HCT116 (cell line): ENCODE data around the gene DDX39A. TPM values are rescaled to one million over a fixed set of nuclear protein-coding genes. Genes with fewer than 3 reads are reported as not detected.
"Not testable (repeated sequence)": the region's sequence is repeated elsewhere in the genome, so short reads cannot be mapped to it uniquely, and the experiment has no call there.

Source experiments
- ATAC-seq: fragments of 200-7000 bp; cut with Tn5 transposase; 2 replicates; pipeline ENCODE4 v1.9.1; 2020; ENCODE audit warnings: mild to moderate bottlenecking, moderate library complexity
- BruUV-seq: library from RNA; stranded (reverse); fragments of 400-500 nt; replicated peaks from 2 replicates; lab custom pipeline; 2021; lab: Mats Ljungman, UMichigan
- CTCF ChIA-PET: fragments of 300-600 bp; sonication (Branson Sonifier 250); formaldehyde crosslinking; loops from one replicate; lab custom pipeline; 2021; ENCODE audit warnings: antibody characterized with exemption; lab: Charles Lee
- POLR2A ChIA-PET: fragments of 300-600, 350-600 bp; sonication (Branson Sonifier 250); formaldehyde crosslinking; loops from one replicate; lab custom pipeline; 2021; ENCODE audit warnings: antibody characterized with exemption; lab: Charles Lee
- RAD21 ChIA-PET, 2 experiments: fragments of 300-600 bp; sonication (Branson Sonifier 250); formaldehyde crosslinking; loops; one replicate each; lab custom pipeline; 2023; ENCODE audit warnings: low total read pairs in 2 of 2; ENCODE audit not compliant: uncharacterized antibody in 2 of 2, unreplicated experiment in 2 of 2, low non-redundant PET in 1 of 2; lab: Charles Lee
- DNase-seq: peaks from one replicate; pipeline ENCODE4 v3.0.0-alpha.2; 2010; ENCODE audit warnings: low read depth, low spot score
- H2AFZ ChIP-seq: fragments of 200-600 bp; shearing (Covaris generic), sonication (generic); 2 replicates; pipeline ENCODE4 v1.6.1; 2017; ENCODE audit warnings: low read depth, mixed run types, mixed read lengths, antibody characterized with exemption, low read length; ENCODE audit not compliant: poor library complexity, severe bottlenecking
- H3K27ac ChIP-seq: 2 replicates; pipeline ENCODE4 v1.5.1; 2012; ENCODE audit warnings: low read depth, low read length
- H3K27me3 ChIP-seq: fragments of 200-600 bp; sonication (generic); 2 replicates; pipeline ENCODE4 v1.6.1; 2016; ENCODE audit warnings: mixed run types, low read length, mixed read lengths; ENCODE audit not compliant: insufficient read depth
- H3K36me3 ChIP-seq, 2 experiments: fragments of 200-500 bp in 1 of 2; fragments of 200-600 bp in 1 of 2; sonication (Bioruptor generic) in 1 of 2; sonication (generic) in 1 of 2; 2 replicates each; pipeline versions ENCODE4 v1.5.1 to v1.6.1; 2014 to 2016; ENCODE audit warnings: low read length in 2 of 2, inconsistent platforms in 1 of 2, mixed read lengths in 1 of 2, mixed run types in 1 of 2; ENCODE audit not compliant: insufficient read depth in 2 of 2, control insufficient read depth in 1 of 2
- H3K4me1 ChIP-seq, 2 experiments: fragments of 200-600 bp in 1 of 2; sonication (generic) in 1 of 2; 2 replicates each; pipeline versions ENCODE4 v1.5.1 to v1.6.1; 2012 to 2017; ENCODE audit warnings: low read length in 2 of 2, inconsistent platforms in 1 of 2, mild to moderate bottlenecking in 1 of 2, mixed read lengths in 1 of 2, mixed run types in 1 of 2, moderate library complexity in 1 of 2; ENCODE audit not compliant: insufficient read depth in 2 of 2, control insufficient read depth in 1 of 2
- H3K4me2 ChIP-seq: fragments of 200-600 bp; sonication (generic); 2 replicates; pipeline ENCODE4 v1.6.1; 2017; ENCODE audit warnings: mixed run types, low read length, mixed read lengths
- H3K4me3 ChIP-seq, 2 experiments: fragments of 200-600 bp in 1 of 2; sonication (generic) in 1 of 2; replicated peaks in 1 of 2; 2 replicates each; pipeline ENCODE4 v1.5.1; 2011 to 2016; ENCODE audit warnings: low read length in 2 of 2, control low read depth in 1 of 2, low read depth in 1 of 2, mild to moderate bottlenecking in 1 of 2, mixed read lengths in 1 of 2, mixed run types in 1 of 2
- H3K79me2 ChIP-seq: fragments of 200-600 bp; sonication (generic); 2 replicates; pipeline ENCODE4 v1.6.1; 2017; ENCODE audit warnings: mild to moderate bottlenecking, mixed run types, low read length, moderate library complexity, mixed read lengths; ENCODE audit not compliant: insufficient read depth
- H3K9ac ChIP-seq: fragments of 200-600 bp; sonication (generic); 2 replicates; pipeline ENCODE4 v1.6.1; 2016; ENCODE audit warnings: low read length, mixed read lengths
- H3K9me2 ChIP-seq: fragments of 200-600 bp; sonication (generic), shearing (Covaris generic); 2 replicates; pipeline ENCODE4 v1.6.1; 2017; ENCODE audit warnings: mixed run types, mild to moderate bottlenecking, moderate library complexity; ENCODE audit not compliant: insufficient read depth
- H3K9me3 ChIP-seq, 2 experiments: fragments of 200-500 bp in 1 of 2; fragments of 200-600 bp in 1 of 2; sonication (Bioruptor generic) in 1 of 2; sonication (generic) in 1 of 2; 2 replicates each; pipeline ENCODE4 v1.6.1; 2014 to 2017; ENCODE audit warnings: low read length in 2 of 2, mixed read lengths in 2 of 2, inconsistent platforms in 1 of 2, low read depth in 1 of 2, mild to moderate bottlenecking in 1 of 2, mixed run types in 1 of 2, moderate library complexity in 1 of 2; ENCODE audit not compliant: control insufficient read depth in 1 of 2, insufficient read depth in 1 of 2
- H4K20me1 ChIP-seq: fragments of 200-600 bp; sonication (generic), shearing (Covaris generic); 2 replicates; pipeline ENCODE4 v1.6.1; 2017; ENCODE audit warnings: mixed run types, mild to moderate bottlenecking, moderate library complexity; ENCODE audit not compliant: insufficient read depth
- ATF3 ChIP-seq: IDR thresholded peaks from 2 replicates; pipeline ENCODE4 v1.6.1; 2012
- CEBPB ChIP-seq: IDR thresholded peaks from 2 replicates; pipeline ENCODE4 v1.6.1; 2012; ENCODE audit warnings: low read depth
- CTCF ChIP-seq, 3 experiments: fragments of 200-600 bp in 1 of 3; sonication (generic) in 1 of 3; IDR thresholded peaks in 2 of 3; conservative IDR thresholded peaks in 1 of 3; 2 replicates each; pipeline ENCODE4 v1.5.1; 2012 to 2017; ENCODE audit warnings: low read depth in 2 of 3, low read length in 2 of 3, antibody characterized with exemption in 1 of 3, borderline replicate concordance in 1 of 3, control low read depth in 1 of 3, mild to moderate bottlenecking in 1 of 3, mixed read lengths in 1 of 3, mixed run types in 1 of 3, moderate library complexity in 1 of 3; ENCODE audit not compliant: insufficient read depth in 1 of 3
- ELF1 ChIP-seq: IDR thresholded peaks from 2 replicates; pipeline ENCODE4 v1.6.1; 2012; ENCODE audit warnings: low read depth, borderline replicate concordance
- POLR2AphosphoS5 ChIP-seq: IDR thresholded peaks from 2 replicates; pipeline ENCODE4 v1.6.1; 2011; ENCODE audit warnings: mild to moderate bottlenecking, low read depth, low read length, moderate library complexity
- SP1 ChIP-seq: IDR thresholded peaks from 2 replicates; pipeline ENCODE4 v1.6.1; 2012; ENCODE audit warnings: low read depth
- intact Hi-C: fragments of 100-400 bp; cut with micrococcal nuclease; formaldehyde crosslinking; loops from 2 replicates; pipeline ENCODE4 v1.10.0; 2022
- total RNA-seq: library from RNA; stranded (reverse); gene quantifications from one replicate; pipeline ENCODE4 v1.2.1, GENCODE V29; 2021; ENCODE audit not compliant: unreplicated experiment

Gene DDX39A
- total RNA-seq, 1 experiment from 2014 or later: 152 TPM

- no peaks in the 10 kb centered on the region for H3K4me1 ChIP-seq
- no peak overlapping the region for H3K4me2 ChIP-seq
- no peak overlapping the region for H3K9ac ChIP-seq
- no peaks in the 10 kb centered on the region for H3K9me2 ChIP-seq
- no peaks in the 10 kb centered on the region for H3K79me2 ChIP-seq
- RAD21 ChIA-PET: no interaction called here
- TF ChIP-seq ELF1 (no peak), CEBPB (no peak), ATF3 (no peak), SP1 (no peak), POLR2AphosphoS5 (no peak), CTCF (IDR thresholded peaks at IDR 0.05 in 2 of 3, conservative IDR thresholded peaks at IDR 0.05 in 1 of 3; ENCODE audit: borderline replicate concordance in 1 of 3, insufficient read depth in 1 of 3, low read depth in 2 of 3, low read length in 2 of 3) (no peak)
- no TSS peak for BruUV-seq
- intact Hi-C loops: no loop called here
- H2AFZ ChIP-seq: no peak overlapping the region
- no peak overlapping the region for H3K27ac ChIP-seq
- ATAC-seq (no peak), DNase-seq (no peak)
- CTCF ChIA-PET: no interaction called here
- no peaks in the 10 kb centered on the region for H3K27me3 ChIP-seq
- H3K36me3 ChIP-seq: peaks cover 15 to 16% of the 10 kb centered on the region in 2 experiments
- H4K20me1 ChIP-seq: no peaks in the 10 kb centered on the region
- no peak overlapping the region for H3K4me3 ChIP-seq
- H3K9me3 ChIP-seq: no peaks in the 10 kb centered on the region
- POLR2A ChIA-PET: no interaction called here
Measured at GRCh38 chr19:14463747-14464146, 44.6 kb upstream of the DDX39A start.

GRCh38 chr19:14462401-14462800 is 43.3 kb upstream of the DDX39A start:
- H3K4me1 ChIP-seq, POLR2A ChIA-PET, H3K4me2 ChIP-seq, H4K20me1 ChIP-seq, H3K4me3 ChIP-seq, H3K9me3 ChIP-seq, H3K27ac ChIP-seq, H3K79me2 ChIP-seq, RAD21 ChIA-PET, DNase-seq, H3K27me3 ChIP-seq, H3K9ac ChIP-seq, H2AFZ ChIP-seq, H3K9me2 ChIP-seq, intact Hi-C loops, BruUV-seq, ATAC-seq, CTCF ChIA-PET: not testable (repeated sequence)
- H3K36me3 ChIP-seq: peaks cover 15 to 20% of the 10 kb centered on the region in 2 experiments
